ENCODE measurements around the gene MACF1. TPM values are rescaled to one million over a fixed set of nuclear protein-coding genes. Genes with fewer than 3 reads are reported as not detected.

MACF1 gene
- total and polyA plus RNA-seq, 5 donors from 2014 or later: 21.8 to 431 (median 26.2) TPM

- DNase-seq: no peak
- no peak for ATAC-seq (ENCODE audit: low read depth in 2 of 2)
- H3K4me3 Mint-ChIP-seq: no peak overlapping the region
- H3K27me3 ChIP-seq (ENCODE audit: control insufficient read depth, insufficient read depth, low read length): no peaks in the 10 kb centered on the region
- H3K4me3 ChIP-seq (ENCODE audit: low read depth, low read length): no peak overlapping the region
- no peaks in the 10 kb centered on the region for H3K9me3 ChIP-seq (ENCODE audit: control insufficient read depth in 2 of 2, low read length in 2 of 2)
- no peak overlapping the region for H3K27ac Mint-ChIP-seq
- no peak overlapping the region for H3K27ac ChIP-seq (ENCODE audit: insufficient read depth, low read length, poor library complexity, severe bottlenecking)
- no peaks in the 10 kb centered on the region for H3K36me3 Mint-ChIP-seq
- H3K36me3 ChIP-seq (ENCODE audit: control insufficient read depth, insufficient read depth, low read length): no peaks in the 10 kb centered on the region
- no peaks in the 10 kb centered on the region for H3K9me3 Mint-ChIP-seq
- H3K27me3 Mint-ChIP-seq: no peaks in the 10 kb centered on the region
- H3K4me1 Mint-ChIP-seq: no peaks in the 10 kb centered on the region
- no peaks in the 10 kb centered on the region for H3K4me1 ChIP-seq (ENCODE audit: control insufficient read depth, insufficient read depth, low read length, poor library complexity, severe bottlenecking)
These were observed 40.2 kb upstream of the MACF1 start for GRCh38 chr1:39164256-39164655.

- Histone ChIP-seq H3K4me3 (ENCODE audit: low read depth, low read length) (no peak overlapping the region), H3K27me3 (ENCODE audit: control insufficient read depth, insufficient read depth, low read length) (no peaks in the 10 kb centered on the region), H3K27ac (ENCODE audit: insufficient read depth, low read length, poor library complexity, severe bottlenecking) (no peak overlapping the region), H3K9me3 (ENCODE audit: control insufficient read depth in 2 of 2, low read length in 2 of 2) (no peaks in the 10 kb centered on the region), H3K36me3 (ENCODE audit: control insufficient read depth, insufficient read depth, low read length) (no peaks in the 10 kb centered on the region), H3K4me1 (ENCODE audit: control insufficient read depth, insufficient read depth, low read length, poor library complexity, severe bottlenecking) (no peaks in the 10 kb centered on the region)
- DNase-seq (no peak), ATAC-seq (ENCODE audit: low read depth in 2 of 2) (no peak)
- Mint-ChIP-seq H3K4me3 (no peak overlapping the region), H3K36me3 (no peaks in the 10 kb centered on the region), H3K27me3 (no peaks in the 10 kb centered on the region), H3K27ac (no peak overlapping the region), H3K9me3 (no peaks in the 10 kb centered on the region), H3K4me1 (no peaks in the 10 kb centered on the region)
These were observed 39.4 kb upstream of the MACF1 start for GRCh38 chr1:39165049-39165448.

GRCh38 chr1:39165488-39165887 is 39.0 kb upstream of the MACF1 start:
- no peak for ATAC-seq (ENCODE audit: low read depth in 2 of 2)
- no peaks in the 10 kb centered on the region for H3K4me1 ChIP-seq (ENCODE audit: control insufficient read depth, insufficient read depth, low read length, poor library complexity, severe bottlenecking)
- no peak overlapping the region for H3K4me3 ChIP-seq (ENCODE audit: low read depth, low read length)
- Mint-ChIP-seq H3K4me1 (no peaks in the 10 kb centered on the region), H3K27me3 (no peaks in the 10 kb centered on the region), H3K36me3 (no peaks in the 10 kb centered on the region), H3K9me3 (no peaks in the 10 kb centered on the region), H3K27ac (no peak overlapping the region), H3K4me3 (no peak overlapping the region)
- no peaks in the 10 kb centered on the region for H3K27me3 ChIP-seq (ENCODE audit: control insufficient read depth, insufficient read depth, low read length)
- H3K27ac ChIP-seq (ENCODE audit: insufficient read depth, low read length, poor library complexity, severe bottlenecking): no peak overlapping the region
- no peaks in the 10 kb centered on the region for H3K36me3 ChIP-seq (ENCODE audit: control insufficient read depth, insufficient read depth, low read length)
- no peaks in the 10 kb centered on the region for H3K9me3 ChIP-seq (ENCODE audit: control insufficient read depth in 2 of 2, low read length in 2 of 2)
- DNase-seq: no peak

GRCh38 chr1:39167632-39168209 is 36.8 kb upstream of the MACF1 start:
- DNase-seq: no peak
- Mint-ChIP-seq H3K4me1 (no peaks in the 10 kb centered on the region), H3K4me3 (no peak overlapping the region), H3K9me3 (no peaks in the 10 kb centered on the region), H3K27me3 (no peaks in the 10 kb centered on the region), H3K36me3 (no peaks in the 10 kb centered on the region), H3K27ac (no peak overlapping the region)
- no peak overlapping the region for H3K27ac ChIP-seq (ENCODE audit: insufficient read depth, low read length, poor library complexity, severe bottlenecking)
- no peaks in the 10 kb centered on the region for H3K4me1 ChIP-seq (ENCODE audit: control insufficient read depth, insufficient read depth, low read length, poor library complexity, severe bottlenecking)
- H3K4me3 ChIP-seq (ENCODE audit: low read depth, low read length): no peak overlapping the region
- H3K9me3 ChIP-seq (ENCODE audit: control insufficient read depth in 2 of 2, low read length in 2 of 2): no peaks in the 10 kb centered on the region
- H3K27me3 ChIP-seq (ENCODE audit: control insufficient read depth, insufficient read depth, low read length): no peaks in the 10 kb centered on the region
- no peak for ATAC-seq (ENCODE audit: low read depth in 2 of 2)
- no peaks in the 10 kb centered on the region for H3K36me3 ChIP-seq (ENCODE audit: control insufficient read depth, insufficient read depth, low read length)

GRCh38 chr1:39168301-39169080 is 36.0 kb upstream of the MACF1 start:
- Histone ChIP-seq H3K27ac (ENCODE audit: insufficient read depth, low read length, poor library complexity, severe bottlenecking) (no peak overlapping the region), H3K4me3 (ENCODE audit: low read depth, low read length) (no peak overlapping the region), H3K36me3 (ENCODE audit: control insufficient read depth, insufficient read depth, low read length) (no peaks in the 10 kb centered on the region), H3K4me1 (ENCODE audit: control insufficient read depth, insufficient read depth, low read length, poor library complexity, severe bottlenecking) (no peaks in the 10 kb centered on the region), H3K27me3 (ENCODE audit: control insufficient read depth, insufficient read depth, low read length) (no peaks in the 10 kb centered on the region), H3K9me3 (ENCODE audit: control insufficient read depth in 2 of 2, low read length in 2 of 2) (no peaks in the 10 kb centered on the region)
- Mint-ChIP-seq H3K36me3 (no peaks in the 10 kb centered on the region), H3K27me3 (no peaks in the 10 kb centered on the region), H3K4me1 (no peaks in the 10 kb centered on the region), H3K4me3 (no peak overlapping the region), H3K27ac (no peak overlapping the region), H3K9me3 (no peaks in the 10 kb centered on the region)
- DNase-seq (no peak), ATAC-seq (ENCODE audit: low read depth in 2 of 2) (no peak)

- no peaks in the 10 kb centered on the region for H3K36me3 Mint-ChIP-seq
- no peaks in the 10 kb centered on the region for H3K9me3 Mint-ChIP-seq
- H3K4me1 Mint-ChIP-seq: no peaks in the 10 kb centered on the region
- H3K27ac ChIP-seq (ENCODE audit: insufficient read depth, low read length, poor library complexity, severe bottlenecking): no peak overlapping the region
- no peaks in the 10 kb centered on the region for H3K36me3 ChIP-seq (ENCODE audit: control insufficient read depth, insufficient read depth, low read length)
- no peaks in the 10 kb centered on the region for H3K27me3 Mint-ChIP-seq
- H3K4me3 ChIP-seq (ENCODE audit: low read depth, low read length): no peak overlapping the region
- no peak overlapping the region for H3K27ac Mint-ChIP-seq
- no peak for ATAC-seq (ENCODE audit: low read depth in 2 of 2)
- no peak overlapping the region for H3K4me3 Mint-ChIP-seq
- H3K27me3 ChIP-seq (ENCODE audit: control insufficient read depth, insufficient read depth, low read length): no peaks in the 10 kb centered on the region
- no peaks in the 10 kb centered on the region for H3K9me3 ChIP-seq (ENCODE audit: control insufficient read depth in 2 of 2, low read length in 2 of 2)
- H3K4me1 ChIP-seq (ENCODE audit: control insufficient read depth, insufficient read depth, low read length, poor library complexity, severe bottlenecking): no peaks in the 10 kb centered on the region
- DNase-seq: no peak
These were observed 33.5 kb upstream of the MACF1 start for GRCh38 chr1:39170731-39171667.

- Histone ChIP-seq H3K4me1 (ENCODE audit: control insufficient read depth, insufficient read depth, low read length, poor library complexity, severe bottlenecking) (no peaks in the 10 kb centered on the region), H3K9me3 (ENCODE audit: control insufficient read depth in 2 of 2, low read length in 2 of 2) (no peaks in the 10 kb centered on the region), H3K27me3 (ENCODE audit: control insufficient read depth, insufficient read depth, low read length) (no peaks in the 10 kb centered on the region), H3K36me3 (ENCODE audit: control insufficient read depth, insufficient read depth, low read length) (no peaks in the 10 kb centered on the region), H3K27ac (ENCODE audit: insufficient read depth, low read length, poor library complexity, severe bottlenecking) (no peak overlapping the region), H3K4me3 (ENCODE audit: low read depth, low read length) (no peak overlapping the region)
- Mint-ChIP-seq H3K9me3 (no peaks in the 10 kb centered on the region), H3K4me1 (peaks cover 0 to 4% (median 0%) of the 10 kb centered on the region in 4 donors), H3K36me3 (no peaks in the 10 kb centered on the region), H3K27me3 (no peaks in the 10 kb centered on the region), H3K27ac (no peak overlapping the region), H3K4me3 (no peak overlapping the region)
- ATAC-seq (ENCODE audit: low read depth in 2 of 2) (no peak), DNase-seq (no peak)
These were observed 31.1 kb upstream of the MACF1 start for GRCh38 chr1:39173119-39173994.

Data from CD4-positive, CD25-positive, alpha-beta regulatory T cell (primary cell).